ENCODE data around the gene LBP.
"Not testable (repeated sequence)": the region's sequence is repeated elsewhere in the genome, so short reads cannot be mapped to it uniquely, and the experiment has no call there.

Gene LBP

DNA sequence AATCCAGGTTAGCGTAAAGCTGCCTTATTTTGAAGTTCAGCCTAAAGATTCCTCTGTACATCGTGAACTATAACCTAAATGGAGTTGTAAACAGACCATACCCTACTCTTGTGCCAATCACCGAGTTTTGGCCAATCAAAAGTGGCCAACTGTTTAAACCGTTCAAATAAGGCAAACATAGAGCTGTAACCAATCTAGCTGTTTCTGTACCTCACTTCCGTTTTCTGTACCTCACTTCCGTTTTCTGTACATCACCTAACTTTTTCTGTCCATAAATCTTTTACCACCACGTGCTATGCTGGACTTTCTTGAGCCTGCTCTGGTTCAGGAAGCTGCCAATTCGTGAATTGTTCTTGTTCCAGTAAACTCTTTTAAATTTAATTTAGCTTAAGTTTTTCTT is 39.7 kb downstream of the LBP start:
- H3K27ac Mint-ChIP-seq = no peak overlapping the region
- peaks cover 8% of the 10 kb centered on the region for H3K27me3 Mint-ChIP-seq (ENCODE audit: low read depth)
- no peak overlapping the region for H3K4me3 Mint-ChIP-seq
- H3K36me3 Mint-ChIP-seq (ENCODE audit: low read depth) = no peaks in the 10 kb centered on the region
- no peaks in the 10 kb centered on the region for H3K9me3 Mint-ChIP-seq
- H3K4me1 Mint-ChIP-seq (ENCODE audit: low read depth) = peaks cover 3% of the 10 kb centered on the region

DNA sequence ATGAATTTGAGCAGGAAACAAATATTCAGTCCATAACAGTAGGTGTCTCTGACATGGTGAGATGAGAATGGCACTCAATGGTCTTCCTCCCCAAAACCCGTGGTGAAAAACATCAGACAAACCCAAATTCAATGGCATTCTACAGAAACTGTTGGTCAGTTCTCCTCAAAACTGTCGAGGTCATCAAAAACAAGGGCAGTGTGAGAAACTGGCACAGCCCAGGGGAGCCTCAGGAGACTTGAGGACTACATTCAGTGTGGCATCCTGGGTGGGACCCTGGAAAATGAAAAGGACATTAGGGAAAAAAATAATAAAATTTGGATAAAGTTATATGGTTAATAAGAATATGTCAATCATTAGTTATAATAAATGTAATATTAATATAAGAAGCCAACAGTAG is 40.6 kb downstream of the LBP start:
- Mint-ChIP-seq H3K9me3 (no peaks in the 10 kb centered on the region), H3K4me3 (no peak overlapping the region), H3K36me3 (ENCODE audit: low read depth) (no peaks in the 10 kb centered on the region), H3K27me3 (ENCODE audit: low read depth) (peaks cover 8% of the 10 kb centered on the region), H3K4me1 (ENCODE audit: low read depth) (peaks cover 3% of the 10 kb centered on the region), H3K27ac (no peak overlapping the region)

DNA sequence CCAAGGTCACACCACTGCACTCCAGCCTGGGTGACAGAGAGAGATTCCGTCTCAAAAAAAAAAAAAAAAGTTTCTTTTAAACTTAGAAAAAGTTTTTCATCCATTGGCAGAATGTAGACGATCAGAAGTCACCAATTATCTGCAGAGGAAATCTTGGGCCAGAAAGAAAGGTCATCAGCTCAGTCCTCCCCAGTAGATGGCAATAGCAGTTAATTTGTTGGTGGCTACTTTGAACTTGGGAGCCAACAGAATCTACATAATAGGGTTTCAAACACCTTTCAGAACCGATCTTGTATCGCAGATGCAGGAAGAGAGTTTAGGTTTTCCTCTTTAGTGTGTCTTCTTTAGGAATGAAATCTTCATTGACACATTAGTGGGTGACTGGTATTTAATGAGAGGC is 41.7 kb downstream of the LBP start:
- Mint-ChIP-seq H3K9me3 (no peaks in the 10 kb centered on the region), H3K27me3 (ENCODE audit: low read depth) (peaks cover 8% of the 10 kb centered on the region), H3K4me3 (no peak overlapping the region), H3K4me1 (ENCODE audit: low read depth) (peaks cover 3% of the 10 kb centered on the region), H3K27ac (no peak overlapping the region), H3K36me3 (ENCODE audit: low read depth) (no peaks in the 10 kb centered on the region)

DNA sequence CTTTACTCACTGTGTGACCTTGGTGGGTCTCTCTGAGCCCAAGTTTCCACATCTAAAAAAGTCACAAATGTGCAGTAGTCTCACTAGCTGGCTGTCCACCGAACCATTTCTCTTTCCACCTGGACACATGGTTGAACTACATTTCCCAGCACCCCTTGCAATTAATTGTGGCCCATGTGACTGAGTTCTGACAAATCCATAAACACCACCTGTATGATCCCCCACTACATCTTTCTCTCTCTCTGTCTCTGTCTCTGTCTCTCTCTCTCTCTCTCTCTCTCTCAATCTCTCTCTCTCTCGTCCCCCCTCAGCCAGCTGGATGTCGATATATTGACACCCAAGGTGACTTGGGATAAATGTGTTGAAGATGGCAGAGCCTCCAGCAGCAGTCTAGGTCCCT is 46.1 kb downstream of the LBP start:
- Mint-ChIP-seq H3K27me3 (ENCODE audit: low read depth) (peaks cover 2% of the 10 kb centered on the region), H3K9me3 (no peaks in the 10 kb centered on the region), H3K4me3 (no peak overlapping the region), H3K36me3 (ENCODE audit: low read depth) (no peaks in the 10 kb centered on the region), H3K4me1 (ENCODE audit: low read depth) (no peaks in the 10 kb centered on the region), H3K27ac (no peak overlapping the region)

DNA sequence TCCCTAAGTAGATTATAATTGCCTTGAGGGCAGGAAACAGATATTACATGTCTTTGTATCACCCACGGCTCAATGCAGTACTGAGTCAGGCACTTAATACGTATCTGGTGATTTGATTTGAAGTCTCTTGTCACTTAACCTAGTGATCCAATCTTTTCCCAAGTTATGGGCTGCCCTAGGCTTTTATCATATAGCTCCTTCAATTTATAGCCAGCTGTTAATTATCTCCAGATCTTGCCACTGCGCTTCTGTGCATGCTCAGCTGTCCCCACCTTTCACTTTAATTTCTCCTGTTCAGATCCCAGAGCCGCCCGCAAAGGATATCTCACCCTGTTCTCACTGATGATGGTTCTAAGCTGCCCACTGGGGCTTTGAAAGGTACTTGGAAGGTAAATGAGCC is 47.0 kb downstream of the LBP start:
- H3K27ac Mint-ChIP-seq = no peak overlapping the region
- peaks cover 6% of the 10 kb centered on the region for H3K27me3 Mint-ChIP-seq (ENCODE audit: low read depth)
- H3K4me1 Mint-ChIP-seq (ENCODE audit: low read depth) = no peaks in the 10 kb centered on the region

DNA sequence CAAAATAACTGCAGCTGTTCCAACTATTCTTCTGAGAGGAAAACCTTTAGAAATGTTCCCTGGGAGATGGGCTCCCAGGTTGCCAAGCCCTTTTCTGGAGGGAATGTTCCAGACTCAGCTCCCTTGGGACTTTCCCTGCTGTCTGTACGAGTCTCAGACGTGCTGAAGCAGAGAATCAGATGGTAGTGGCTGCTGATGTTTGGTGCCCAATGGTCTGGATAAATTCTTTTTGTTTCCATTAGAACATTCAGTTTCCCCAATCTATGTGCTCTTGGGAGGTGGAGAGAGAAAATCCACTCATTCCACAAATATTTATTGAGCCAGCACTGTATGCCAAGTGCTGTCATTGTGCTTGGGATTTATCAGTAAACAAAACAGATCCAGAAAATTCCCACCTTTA is 48.9 kb downstream of the LBP start:
- Mint-ChIP-seq H3K36me3 (ENCODE audit: low read depth) (no peaks in the 10 kb centered on the region), H3K27me3 (ENCODE audit: low read depth) (peaks cover 6% of the 10 kb centered on the region), H3K27ac (no peak overlapping the region), H3K9me3 (no peaks in the 10 kb centered on the region), H3K4me1 (ENCODE audit: low read depth) (no peaks in the 10 kb centered on the region), H3K4me3 (no peak overlapping the region)

More for the DNA sequence above, 47.0 kb downstream of the LBP start:
- no peak overlapping the region for H3K4me3 Mint-ChIP-seq
- H3K9me3 Mint-ChIP-seq = no peaks in the 10 kb centered on the region
- no peaks in the 10 kb centered on the region for H3K36me3 Mint-ChIP-seq (ENCODE audit: low read depth)

DNA sequence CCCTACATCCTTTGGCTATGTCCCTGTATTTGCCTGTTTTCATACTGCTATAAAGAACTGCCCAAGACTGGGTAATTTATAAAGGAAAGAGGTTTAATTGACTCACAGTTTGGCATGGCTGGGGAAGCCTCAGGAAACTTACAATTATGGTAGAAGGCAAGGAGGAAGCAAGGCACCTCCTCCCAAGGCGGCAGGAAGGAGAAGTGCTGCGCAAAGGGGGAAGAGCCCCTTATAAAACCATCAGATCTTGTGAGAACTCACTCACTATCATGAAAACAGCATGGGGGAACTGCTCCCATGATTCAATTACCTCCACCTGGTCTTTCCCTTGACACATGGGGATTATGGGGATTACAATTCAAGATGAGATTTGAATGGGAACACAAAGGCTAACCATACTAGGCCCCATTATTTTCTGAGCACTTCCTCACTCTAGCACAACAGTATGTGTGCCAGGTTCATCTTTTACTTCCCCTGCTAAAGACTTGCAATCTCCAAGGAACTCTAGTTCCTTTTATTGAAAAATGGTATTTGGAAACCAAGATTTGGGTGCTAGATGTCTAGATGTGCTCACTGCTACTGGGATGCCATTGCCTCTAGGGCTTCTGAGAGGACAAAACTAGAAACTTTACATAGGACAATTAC is 49.6 kb downstream of the LBP start:
- H3K4me3 Mint-ChIP-seq; H3K36me3 Mint-ChIP-seq (ENCODE audit: low read depth); H3K27me3 Mint-ChIP-seq (ENCODE audit: low read depth); H3K9me3 Mint-ChIP-seq; H3K4me1 Mint-ChIP-seq (ENCODE audit: low read depth); H3K27ac Mint-ChIP-seq: not testable (repeated sequence)

DNA sequence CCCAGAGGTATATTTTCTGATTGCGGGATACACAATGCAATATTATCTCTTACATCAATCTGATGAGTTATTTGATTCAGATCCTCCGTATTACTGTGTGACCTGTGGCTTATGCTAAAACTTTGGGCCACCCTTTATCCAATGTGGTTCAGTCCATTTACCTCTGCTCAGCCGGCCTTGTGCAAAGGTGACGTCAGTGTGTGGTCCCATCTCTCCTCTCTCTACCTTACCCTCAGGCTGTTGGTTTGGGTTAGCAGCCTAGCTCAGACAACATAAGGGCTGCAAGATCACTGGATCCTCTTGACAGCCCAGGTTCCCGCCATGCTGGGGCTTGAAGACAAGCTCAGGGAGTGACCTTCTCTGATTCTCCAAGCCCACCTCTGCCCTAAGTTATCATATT is 55.8 kb downstream of the LBP start:
- Mint-ChIP-seq H3K27me3 (ENCODE audit: low read depth) (peaks cover 6% of the 10 kb centered on the region), H3K4me1 (ENCODE audit: low read depth) (no peaks in the 10 kb centered on the region)

DNA sequence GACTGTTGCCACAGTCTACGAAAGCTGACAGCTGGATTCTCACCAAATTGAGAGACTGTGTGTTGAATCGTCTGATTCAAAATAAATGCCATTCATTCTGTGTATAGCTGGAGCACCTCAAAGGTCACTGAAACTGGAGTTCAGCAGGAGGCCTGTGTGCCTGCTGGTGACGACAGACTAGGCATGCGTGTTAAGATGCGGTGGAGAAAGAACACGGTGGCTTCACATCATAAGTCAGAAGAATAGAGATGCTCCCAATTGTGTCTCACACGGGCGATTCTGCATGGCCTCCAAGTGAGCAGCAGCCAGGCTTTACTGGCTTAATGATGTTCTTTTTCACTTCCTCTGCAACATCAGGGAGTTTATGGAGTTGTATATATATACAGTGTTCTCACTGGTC is 56.5 kb downstream of the LBP start:
- no peaks in the 10 kb centered on the region for H3K36me3 Mint-ChIP-seq (ENCODE audit: low read depth)
- no peaks in the 10 kb centered on the region for H3K9me3 Mint-ChIP-seq
- peaks cover under 1% of the 10 kb centered on the region for H3K27me3 Mint-ChIP-seq (ENCODE audit: low read depth)
- no peaks in the 10 kb centered on the region for H3K4me1 Mint-ChIP-seq (ENCODE audit: low read depth)
- no peak overlapping the region for H3K27ac Mint-ChIP-seq
- H3K4me3 Mint-ChIP-seq = no peak overlapping the region

More for the DNA sequence above, 55.8 kb downstream of the LBP start:
- Mint-ChIP-seq H3K36me3 (ENCODE audit: low read depth) (no peaks in the 10 kb centered on the region), H3K4me3 (no peak overlapping the region), H3K9me3 (no peaks in the 10 kb centered on the region), H3K27ac (no peak overlapping the region)

DNA sequence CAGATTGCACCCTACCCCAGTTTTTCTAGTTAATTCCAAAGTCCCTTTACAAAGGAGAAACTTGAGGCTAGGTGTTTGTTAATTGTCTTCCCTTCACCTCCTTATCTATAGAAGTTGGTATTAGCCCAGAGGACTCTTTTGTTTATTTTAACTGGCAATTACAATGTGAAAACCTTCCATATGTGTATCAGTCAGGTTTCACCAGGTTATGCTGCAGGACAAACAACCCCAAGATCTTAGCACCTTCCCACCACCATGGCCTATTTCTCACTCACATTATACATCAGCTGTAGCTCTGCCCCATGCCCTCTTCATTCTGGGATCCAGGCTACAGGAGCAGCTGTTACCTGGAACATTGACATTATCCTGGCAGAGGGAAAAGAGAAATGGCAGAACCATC is 57.7 kb downstream of the LBP start:
- no peak overlapping the region for H3K27ac Mint-ChIP-seq

DNA sequence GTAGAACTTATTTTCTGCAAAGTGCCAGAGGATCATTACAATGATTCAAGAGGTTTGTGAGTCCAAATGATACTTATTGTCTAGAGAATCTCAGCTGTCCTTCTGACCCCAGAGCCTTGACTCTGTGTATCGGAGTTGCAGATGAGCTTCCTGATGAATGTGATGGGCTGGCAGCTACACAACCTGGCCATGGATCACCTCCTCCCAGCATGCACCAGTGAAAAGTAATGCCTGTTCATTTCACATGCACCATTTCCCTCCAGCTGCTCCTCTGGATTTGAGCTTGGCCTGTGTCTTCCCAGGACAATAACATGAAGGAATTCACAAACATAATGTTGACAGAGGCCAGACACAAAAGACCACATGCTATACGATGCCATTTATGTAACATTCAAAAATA is 58.9 kb downstream of the LBP start:
- Mint-ChIP-seq H3K4me3 (no peak overlapping the region), H3K4me1 (ENCODE audit: low read depth) (no peaks in the 10 kb centered on the region), H3K27me3 (ENCODE audit: low read depth) (no peaks in the 10 kb centered on the region), H3K9me3 (no peaks in the 10 kb centered on the region), H3K36me3 (ENCODE audit: low read depth) (no peaks in the 10 kb centered on the region), H3K27ac (no peak overlapping the region)

More for the DNA sequence above, 57.7 kb downstream of the LBP start:
- Mint-ChIP-seq H3K27me3 (ENCODE audit: low read depth) (no peaks in the 10 kb centered on the region), H3K4me1 (ENCODE audit: low read depth) (no peaks in the 10 kb centered on the region), H3K4me3 (no peak overlapping the region), H3K9me3 (no peaks in the 10 kb centered on the region), H3K36me3 (ENCODE audit: low read depth) (no peaks in the 10 kb centered on the region)

DNA sequence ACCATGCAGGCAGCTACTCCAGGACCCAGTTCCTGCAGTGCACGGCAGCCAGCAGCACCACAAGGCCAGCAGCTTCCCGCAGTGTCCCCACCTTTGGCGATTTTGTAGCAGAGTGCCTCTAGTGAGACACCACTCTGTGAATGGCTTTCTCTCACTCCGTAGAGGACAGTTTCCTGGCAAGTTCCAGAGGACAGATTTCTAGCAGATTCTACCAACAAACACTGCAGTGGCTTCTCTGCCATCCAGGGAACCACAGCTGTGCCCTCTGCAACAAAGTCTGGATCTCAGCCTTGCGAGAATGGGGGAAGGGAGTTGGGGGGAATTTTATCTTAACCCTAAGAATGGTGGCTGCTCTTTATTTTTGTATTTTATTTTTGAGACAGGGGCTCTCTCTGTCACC is 60.2 kb downstream of the LBP start:
- Mint-ChIP-seq H3K27me3 (ENCODE audit: low read depth) (no peaks in the 10 kb centered on the region), H3K4me1 (ENCODE audit: low read depth) (no peaks in the 10 kb centered on the region), H3K9me3 (no peaks in the 10 kb centered on the region), H3K36me3 (ENCODE audit: low read depth) (no peaks in the 10 kb centered on the region), H3K4me3 (no peak overlapping the region), H3K27ac (no peak overlapping the region)

DNA sequence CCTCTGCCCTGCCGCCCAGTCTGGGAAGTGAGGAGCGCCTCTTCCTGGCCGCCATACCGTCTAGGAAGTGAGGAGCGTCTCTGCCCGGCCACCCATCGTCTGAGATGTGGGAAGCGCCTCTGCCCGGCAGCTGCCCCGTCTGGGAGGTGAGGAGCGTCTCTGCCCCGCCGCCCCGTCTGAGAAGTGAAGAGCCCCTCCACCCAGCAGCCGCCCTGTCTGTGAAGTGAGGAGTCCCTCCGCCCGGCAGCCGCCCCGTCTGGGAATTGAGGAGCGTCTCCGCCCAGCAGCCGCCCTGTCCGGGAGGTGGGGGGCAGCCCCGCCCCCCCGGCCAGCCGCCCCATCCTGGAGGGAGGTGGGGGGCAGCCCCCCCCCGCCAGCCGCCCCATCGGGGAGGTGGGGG is 61.0 kb downstream of the LBP start:
- no peaks in the 10 kb centered on the region for H3K4me1 Mint-ChIP-seq (ENCODE audit: low read depth)
- H3K9me3 Mint-ChIP-seq = no peaks in the 10 kb centered on the region
- no peaks in the 10 kb centered on the region for H3K36me3 Mint-ChIP-seq (ENCODE audit: low read depth)
- no peak overlapping the region for H3K27ac Mint-ChIP-seq
- H3K27me3 Mint-ChIP-seq (ENCODE audit: low read depth) = no peaks in the 10 kb centered on the region
- H3K4me3 Mint-ChIP-seq = no peak overlapping the region

DNA sequence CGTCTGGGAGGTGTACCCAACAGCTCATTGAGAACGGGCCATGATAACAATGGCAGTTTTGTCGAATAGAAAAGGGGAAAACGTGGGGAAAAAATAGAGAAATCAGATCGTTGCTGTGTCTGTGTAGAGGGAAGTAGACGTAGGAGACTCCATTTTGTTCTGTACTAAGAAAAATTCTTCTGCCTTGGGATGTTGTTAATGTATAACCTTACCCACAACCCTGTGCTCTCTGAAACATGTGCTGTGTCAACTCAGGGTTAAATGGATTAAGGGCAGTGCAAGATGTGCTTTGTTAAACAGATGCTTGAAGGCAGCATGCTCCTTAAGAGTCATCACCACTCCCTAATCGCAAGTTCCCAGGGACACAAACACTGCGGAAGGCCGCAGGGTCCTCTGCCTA is 61.5 kb downstream of the LBP start:
- not testable (repeated sequence) for H3K4me1 Mint-ChIP-seq (ENCODE audit: low read depth); H3K27ac Mint-ChIP-seq; H3K4me3 Mint-ChIP-seq; H3K27me3 Mint-ChIP-seq (ENCODE audit: low read depth); H3K9me3 Mint-ChIP-seq; H3K36me3 Mint-ChIP-seq (ENCODE audit: low read depth)

DNA sequence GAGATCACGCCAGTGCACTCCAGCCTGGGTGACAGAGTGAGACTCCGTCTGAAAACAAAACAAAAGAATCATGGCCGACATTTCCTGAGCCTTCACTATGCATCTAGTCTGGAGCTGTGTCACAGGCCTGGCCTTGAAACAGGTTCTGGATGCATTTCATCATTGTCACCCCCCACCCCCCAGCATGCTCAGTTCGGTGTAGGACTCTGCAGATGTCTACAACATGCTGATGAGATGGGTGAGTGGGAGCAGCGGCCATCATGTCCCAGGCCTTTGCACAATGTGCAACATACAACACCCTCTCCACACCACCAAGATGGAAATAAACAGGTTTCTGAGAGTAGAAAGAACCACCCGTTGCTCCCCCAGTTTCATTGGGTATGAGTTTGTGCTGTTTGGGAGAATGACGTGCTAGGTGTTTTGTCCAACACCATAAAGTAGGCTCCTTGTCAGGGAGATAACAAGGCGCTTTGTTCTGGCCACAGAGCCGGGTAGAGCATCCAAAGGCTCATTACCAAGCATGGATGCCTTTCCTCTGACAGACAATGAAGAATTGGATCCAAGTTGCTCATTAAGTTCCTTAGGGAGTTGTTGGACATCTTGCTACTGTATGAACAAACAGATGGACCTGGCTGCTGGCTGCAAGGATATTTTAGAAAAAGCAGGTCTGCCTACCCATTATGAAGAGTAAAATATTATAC is 66.7 kb downstream of the LBP start:
- no peaks in the 10 kb centered on the region for H3K27me3 Mint-ChIP-seq (ENCODE audit: low read depth)
- H3K27ac Mint-ChIP-seq = no peak overlapping the region
- H3K4me3 Mint-ChIP-seq = no peak overlapping the region
- H3K9me3 Mint-ChIP-seq = no peaks in the 10 kb centered on the region
- H3K4me1 Mint-ChIP-seq (ENCODE audit: low read depth) = no peaks in the 10 kb centered on the region
- H3K36me3 Mint-ChIP-seq (ENCODE audit: low read depth) = peaks cover 25% of the 10 kb centered on the region
